ENCODE measurements around the gene HSPA8.

- TF ChIP-seq, protein P1, sequence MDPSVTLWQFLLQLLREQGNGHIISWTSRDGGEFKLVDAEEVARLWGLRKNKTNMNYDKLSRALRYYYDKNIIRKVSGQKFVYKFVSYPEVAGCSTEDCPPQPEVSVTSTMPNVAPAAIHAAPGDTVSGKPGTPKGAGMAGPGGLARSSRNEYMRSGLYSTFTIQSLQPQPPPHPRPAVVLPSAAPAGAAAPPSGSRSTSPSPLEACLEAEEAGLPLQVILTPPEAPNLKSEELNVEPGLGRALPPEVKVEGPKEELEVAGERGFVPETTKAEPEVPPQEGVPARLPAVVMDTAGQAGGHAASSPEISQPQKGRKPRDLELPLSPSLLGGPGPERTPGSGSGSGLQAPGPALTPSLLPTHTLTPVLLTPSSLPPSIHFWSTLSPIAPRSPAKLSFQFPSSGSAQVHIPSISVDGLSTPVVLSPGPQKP (IDR thresholded peaks at IDR 0.05; ENCODE audit: borderline replicate concordance, low read depth, low read length): no peak
- TF ChIP-seq FOS (IDR thresholded peaks at IDR 0.05; ENCODE audit: low read depth, low read length) (no peak), POLR2A (IDR thresholded peaks at IDR 0.05; ENCODE audit: low read depth, low read length) (no peak), RCOR1 (IDR thresholded peaks at IDR 0.05; ENCODE audit: insufficient replicate concordance, low read length) (no peak), BHLHE40 (IDR thresholded peaks at IDR 0.05; ENCODE audit: low read depth, low read length) (no peak), MAFK (IDR thresholded peaks at IDR 0.05; ENCODE audit: low read depth, low read length) (no peak)
- TF ChIP-seq, protein P2, sequence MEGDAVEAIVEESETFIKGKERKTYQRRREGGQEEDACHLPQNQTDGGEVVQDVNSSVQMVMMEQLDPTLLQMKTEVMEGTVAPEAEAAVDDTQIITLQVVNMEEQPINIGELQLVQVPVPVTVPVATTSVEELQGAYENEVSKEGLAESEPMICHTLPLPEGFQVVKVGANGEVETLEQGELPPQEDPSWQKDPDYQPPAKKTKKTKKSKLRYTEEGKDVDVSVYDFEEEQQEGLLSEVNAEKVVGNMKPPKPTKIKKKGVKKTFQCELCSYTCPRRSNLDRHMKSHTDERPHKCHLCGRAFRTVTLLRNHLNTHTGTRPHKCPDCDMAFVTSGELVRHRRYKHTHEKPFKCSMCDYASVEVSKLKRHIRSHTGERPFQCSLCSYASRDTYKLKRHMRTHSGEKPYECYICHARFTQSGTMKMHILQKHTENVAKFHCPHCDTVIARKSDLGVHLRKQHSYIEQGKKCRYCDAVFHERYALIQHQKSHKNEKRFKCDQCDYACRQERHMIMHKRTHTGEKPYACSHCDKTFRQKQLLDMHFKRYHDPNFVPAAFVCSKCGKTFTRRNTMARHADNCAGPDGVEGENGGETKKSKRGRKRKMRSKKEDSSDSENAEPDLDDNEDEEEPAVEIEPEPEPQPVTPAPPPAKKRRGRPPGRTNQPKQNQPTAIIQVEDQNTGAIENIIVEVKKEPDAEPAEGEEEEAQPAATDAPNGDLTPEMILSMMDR (conservative IDR thresholded peaks at IDR 0.05; ENCODE audit: low read depth, low read length): no peak
Measured at GRCh38 chr11:123086305-123086704, 24.4 kb upstream of the HSPA8 start.
